GM21447 (cell line): ENCODE results near the gene SMCHD1.
"Not testable (repeated sequence)": the region's sequence is repeated elsewhere in the genome, so short reads cannot be mapped to it uniquely, and the experiment has no call there.

Source experiments
- ATAC-seq: cut with Tn5 transposase; IDR thresholded peaks from one replicate; pipeline ENCODE4 v1.9.1; 2021; ENCODE audit not compliant: unreplicated experiment

The SMCHD1 gene

GRCh38 chr18:2656981-2657512, 1.5 kb downstream of the SMCHD1 start:
- ATAC-seq = no peak

GRCh38 chr18:2657788-2658458, 2.4 kb downstream of the SMCHD1 start:
- no peak for ATAC-seq

GRCh38 chr18:2660849-2661248, 5.3 kb downstream of the SMCHD1 start:
- not testable (repeated sequence) for ATAC-seq

- not testable (repeated sequence) for ATAC-seq
These were observed 6.8 kb downstream of the SMCHD1 start for GRCh38 chr18:2662288-2662687.

- ATAC-seq = no peak
These were observed 7.5 kb downstream of the SMCHD1 start for GRCh38 chr18:2662990-2663389.

GRCh38 chr18:2672410-2672809, 16.9 kb downstream of the SMCHD1 start:
- ATAC-seq = no peak

GRCh38 chr18:2672872-2673271, 17.3 kb downstream of the SMCHD1 start:
- ATAC-seq = no peak

- ATAC-seq = not testable (repeated sequence)
These were observed 23.4 kb downstream of the SMCHD1 start for GRCh38 chr18:2678933-2679332.

GRCh38 chr18:2680216-2680792, 24.8 kb downstream of the SMCHD1 start:
- ATAC-seq = no peak

- no peak for ATAC-seq
These were observed 26.6 kb downstream of the SMCHD1 start for GRCh38 chr18:2681993-2682603.

GRCh38 chr18:2683055-2683454, 27.5 kb downstream of the SMCHD1 start:
- no peak for ATAC-seq

GRCh38 chr18:2686349-2686968, 30.9 kb downstream of the SMCHD1 start:
- no peak for ATAC-seq

- peak; percentile 66 for ATAC-seq
These were observed 32.0 kb downstream of the SMCHD1 start for GRCh38 chr18:2687390-2688001.

- ATAC-seq = no peak
These were observed 37.0 kb downstream of the SMCHD1 start for GRCh38 chr18:2692508-2692907.

- ATAC-seq = no peak
These were observed 41.7 kb downstream of the SMCHD1 start for GRCh38 chr18:2697184-2697583.

- ATAC-seq = no peak
These were observed 43.5 kb downstream of the SMCHD1 start for GRCh38 chr18:2699001-2699400.

- ATAC-seq = no peak
These were observed 49.0 kb downstream of the SMCHD1 start for GRCh38 chr18:2704541-2704940.

GRCh38 chr18:2706903-2707302, 51.4 kb downstream of the SMCHD1 start:
- ATAC-seq = no peak

- no peak for ATAC-seq
These were observed 52.1 kb downstream of the SMCHD1 start for GRCh38 chr18:2707551-2708168.

GRCh38 chr18:2709316-2709715, 53.8 kb downstream of the SMCHD1 start:
- ATAC-seq = no peak

- ATAC-seq = no peak
These were observed 58.6 kb downstream of the SMCHD1 start for GRCh38 chr18:2714140-2714539.
